Measurements from ENCODE around the gene TENM4.

GRCh38 chr11:78961247-78961646 is 479.6 kb downstream of the TENM4 start:
- TF ChIP-seq ZFP3 (tag by site-specific recombination; IDR thresholded peaks at IDR 0.05; ENCODE audit: low read depth), result no peak
- TF ChIP-seq TCF7L2 (IDR thresholded peaks at IDR 0.05; ENCODE audit: borderline replicate concordance, low read depth, low read length), result no peak
- no peak for TF ChIP-seq ZNF518A (tag by site-specific recombination; conservative IDR thresholded peaks at IDR 0.05; ENCODE audit: low read depth)
- TF ChIP-seq CTCF (tag by site-specific recombination; IDR thresholded peaks at IDR 0.05), result peak; percentile 28; the same call in 1 of the 2 replicates
- TF ChIP-seq REST (tag by site-specific recombination; IDR thresholded peaks at IDR 0.05), result no peak
- TF ChIP-seq PRDM10 (tag by site-specific recombination; IDR thresholded peaks at IDR 0.05), result no peak
- no peak for TF ChIP-seq ZIC2 (tag by site-specific recombination; IDR thresholded peaks at IDR 0.05)
- TF ChIP-seq ZBTB7A (tag by site-specific recombination; IDR thresholded peaks at IDR 0.05; ENCODE audit: low read depth), result no peak
- TF ChIP-seq ZNF629 (tag by site-specific recombination; IDR thresholded peaks at IDR 0.05), result no peak
- no peak for TF ChIP-seq REPIN1 (tag by site-specific recombination; IDR thresholded peaks at IDR 0.05; ENCODE audit: low read depth)
